Fibroblast of peridontal ligament (primary cell): Measurements from ENCODE around the gene IGF1R.
"Not testable (repeated sequence)": the region's sequence is repeated elsewhere in the genome, so short reads cannot be mapped to it uniquely, and the experiment has no call there.

ENCODE experiments used
- DNase-seq: peaks from one replicate; pipeline ENCODE4 v3.0.0-alpha.2; 2010; ENCODE audit errors: extremely low read depth

The IGF1R gene

GRCh38 chr15:98959640-98960007 lies 311.3 kb downstream of the IGF1R start:
- DNase-seq, result no peak

GRCh38 chr15:98960555-98961050 lies 312.3 kb downstream of the IGF1R start:
- DNase-seq, result no peak

GRCh38 chr15:98963444-98963843 lies 315.1 kb downstream of the IGF1R start:
- DNase-seq, result no peak

DNA sequence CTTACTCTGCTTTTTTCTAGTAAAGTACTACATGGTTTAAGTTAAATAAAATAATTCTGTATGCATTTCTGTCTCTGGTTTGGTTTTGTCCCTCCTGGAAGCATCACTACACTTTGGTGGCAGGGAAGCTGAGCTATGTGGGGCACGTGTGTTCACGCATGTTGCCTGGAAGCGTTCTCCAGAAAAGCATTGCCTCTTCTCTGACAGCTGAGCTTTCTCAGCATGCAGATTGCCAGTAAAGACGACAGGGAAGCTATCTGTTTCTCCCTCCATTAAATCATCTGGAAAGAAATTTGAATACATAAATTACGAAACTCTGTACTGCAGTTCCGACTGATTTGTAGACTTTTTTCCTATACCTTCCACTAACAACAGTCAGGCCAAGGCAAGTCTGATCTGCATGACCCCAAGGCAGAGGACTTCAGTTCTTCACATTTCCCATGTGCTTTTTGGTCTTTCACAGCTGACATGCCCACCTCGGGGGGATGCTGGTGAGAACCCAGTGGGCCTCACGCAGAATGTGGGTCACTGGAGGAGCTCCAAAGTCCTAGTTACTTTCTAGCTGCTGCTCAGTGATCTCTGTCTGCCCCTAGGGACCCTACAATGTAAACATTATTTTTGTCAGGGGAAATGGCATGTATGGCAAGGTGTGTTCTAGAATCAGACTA lies 316.3 kb downstream of the IGF1R start:
- DNase-seq, result no peak

GRCh38 chr15:98965134-98965491 lies 316.8 kb downstream of the IGF1R start:
- not testable (repeated sequence) for DNase-seq

- DNase-seq, result no peak
Measured at GRCh38 chr15:98965597-98965996, 317.3 kb downstream of the IGF1R start.

DNA sequence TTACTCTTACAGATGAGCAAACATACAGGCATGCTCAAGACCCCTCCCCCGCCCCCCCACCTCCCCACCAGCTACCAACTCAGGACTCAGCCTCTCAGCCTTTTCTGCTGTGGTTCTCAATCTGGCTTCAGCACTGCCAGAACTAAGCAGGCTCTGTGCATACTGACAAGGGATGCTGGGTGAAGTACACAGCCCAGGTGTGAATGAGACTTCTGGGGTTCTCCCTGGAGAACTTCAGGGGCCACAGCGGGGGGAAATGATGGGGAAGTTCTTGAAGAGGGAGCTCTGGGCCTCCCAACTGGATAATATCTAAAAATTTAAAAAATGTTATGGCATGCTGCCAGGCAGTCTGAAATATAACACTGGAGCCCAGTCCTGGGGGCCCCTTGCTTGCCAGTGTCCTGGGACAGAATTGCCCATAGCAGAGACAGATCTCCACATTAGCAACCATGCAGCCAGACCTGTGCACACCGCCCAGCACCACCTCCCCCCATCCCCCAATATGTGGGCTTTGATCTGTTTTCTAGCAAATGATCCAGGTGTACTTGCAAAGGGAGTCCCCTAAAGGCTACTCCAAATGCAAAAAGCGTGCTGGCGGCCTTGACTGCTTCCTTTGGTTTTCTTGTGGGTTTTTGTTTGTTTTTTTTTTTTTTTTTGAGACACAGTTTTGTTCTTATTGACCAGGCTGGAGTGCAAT lies 317.9 kb downstream of the IGF1R start:
- DNase-seq, result peak; percentile 24

DNA sequence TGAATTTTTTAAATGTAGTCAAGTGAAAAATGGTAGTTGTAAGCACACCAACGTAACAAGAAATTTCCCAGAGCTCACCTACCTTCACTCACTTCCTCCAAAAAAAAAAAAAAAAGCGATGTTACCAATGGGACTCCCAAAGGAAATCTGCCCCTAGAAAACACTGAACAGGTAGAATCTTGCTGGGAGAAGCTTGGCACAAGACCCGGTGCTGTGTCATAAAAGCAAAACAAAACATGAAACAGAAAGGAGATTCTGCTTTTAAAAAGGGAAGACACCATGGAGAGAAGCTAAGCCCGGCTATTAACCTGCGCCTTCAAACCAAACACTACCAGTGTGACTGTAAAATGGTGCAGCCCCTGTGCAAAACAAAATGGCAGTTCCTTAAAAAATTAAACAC lies 318.8 kb downstream of the IGF1R start:
- no peak for DNase-seq

- no peak for DNase-seq
Measured at GRCh38 chr15:98967916-98968315, 319.6 kb downstream of the IGF1R start.

DNA sequence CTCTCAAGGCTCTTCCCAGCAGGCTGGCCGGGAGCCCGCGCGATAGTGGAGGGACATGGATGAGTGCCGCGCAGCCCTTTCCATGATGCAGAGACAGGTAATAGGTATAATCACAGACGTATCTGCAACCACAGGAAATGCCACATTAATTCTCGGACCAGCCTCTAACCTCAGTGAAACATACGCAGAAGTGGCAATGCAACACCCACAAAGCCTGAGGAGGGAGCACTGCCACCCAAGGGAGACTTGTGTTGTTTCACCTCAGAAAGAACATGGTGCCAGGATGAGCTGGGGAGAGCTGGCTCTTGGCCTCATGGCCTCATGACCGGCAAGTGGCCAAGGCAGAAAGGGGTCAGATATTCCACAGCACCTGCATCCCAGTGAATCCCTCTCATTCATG lies 320.2 kb downstream of the IGF1R start:
- DNase-seq, result no peak

DNA sequence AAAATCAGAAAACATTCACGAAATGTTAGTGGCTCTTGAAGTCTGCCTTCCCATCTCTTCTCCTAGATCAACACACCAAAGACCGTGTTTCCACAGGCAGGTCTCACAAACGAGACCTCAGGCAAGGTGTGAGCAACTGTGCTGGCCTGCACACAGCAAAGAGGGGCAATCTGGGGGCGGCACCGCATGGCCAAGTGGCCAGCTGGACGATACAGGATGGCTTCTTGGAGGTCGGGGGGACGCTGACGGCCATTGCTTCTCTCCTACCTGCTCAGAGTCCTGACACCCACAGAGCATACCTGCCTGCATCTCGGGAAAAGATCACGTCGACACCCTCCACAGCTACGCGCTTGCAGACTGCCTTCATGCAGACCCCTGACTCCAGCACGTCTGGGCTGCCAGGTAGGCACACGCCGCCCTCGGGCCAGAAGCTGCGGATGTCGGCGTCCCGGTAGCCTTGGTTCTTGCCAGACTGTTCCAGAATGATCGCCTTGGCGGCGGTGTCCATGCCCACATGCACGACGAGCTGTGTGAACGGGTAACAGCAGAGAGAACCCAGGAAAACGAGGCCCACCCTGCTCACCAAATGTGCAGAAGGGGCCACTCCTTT lies 320.9 kb downstream of the IGF1R start:
- DNase-seq, result no peak

- no peak for DNase-seq
Measured at GRCh38 chr15:98970799-98971198, 322.5 kb downstream of the IGF1R start.

GRCh38 chr15:98976500-98976899 lies 328.2 kb downstream of the IGF1R start:
- no peak for DNase-seq

DNA sequence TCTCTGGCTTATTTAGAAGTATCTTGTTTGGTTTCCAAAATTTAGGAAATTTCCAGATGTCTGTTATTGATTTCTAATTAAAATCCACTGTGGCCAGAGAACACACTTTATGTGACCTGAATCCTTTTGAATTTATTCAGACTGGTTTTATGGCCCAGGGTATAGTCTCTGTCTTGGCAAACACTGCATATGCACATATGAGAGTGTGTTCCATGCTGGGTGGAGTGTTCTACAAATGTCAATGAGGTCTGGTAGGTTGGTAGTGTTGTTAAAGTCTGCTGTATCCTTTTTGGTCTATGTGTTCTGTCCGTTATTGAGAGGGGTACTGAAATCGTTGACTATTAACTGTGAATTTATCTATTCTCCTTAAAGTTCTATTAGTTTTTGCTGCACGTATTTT lies 329.1 kb downstream of the IGF1R start:
- DNase-seq, result no peak

DNA sequence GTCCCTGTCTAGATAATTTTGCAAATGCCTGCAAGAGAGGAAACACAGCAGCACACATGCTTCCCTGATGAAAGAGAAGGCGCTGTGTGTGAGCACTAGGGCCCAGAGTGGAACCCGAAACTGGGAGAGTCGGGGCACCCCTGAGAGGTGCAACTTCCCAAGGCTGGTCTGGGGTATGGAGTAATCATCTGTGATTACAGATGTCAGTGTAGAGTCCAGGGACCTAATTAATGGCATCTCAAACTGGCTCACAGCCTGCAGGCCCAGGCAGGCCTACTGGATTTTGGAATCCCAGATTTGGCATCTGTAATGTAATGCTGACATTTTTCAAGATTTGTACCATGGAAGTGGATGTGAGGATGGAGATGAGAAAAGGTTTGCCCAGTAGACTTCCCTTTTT lies 329.8 kb downstream of the IGF1R start:
- no peak for DNase-seq

DNA sequence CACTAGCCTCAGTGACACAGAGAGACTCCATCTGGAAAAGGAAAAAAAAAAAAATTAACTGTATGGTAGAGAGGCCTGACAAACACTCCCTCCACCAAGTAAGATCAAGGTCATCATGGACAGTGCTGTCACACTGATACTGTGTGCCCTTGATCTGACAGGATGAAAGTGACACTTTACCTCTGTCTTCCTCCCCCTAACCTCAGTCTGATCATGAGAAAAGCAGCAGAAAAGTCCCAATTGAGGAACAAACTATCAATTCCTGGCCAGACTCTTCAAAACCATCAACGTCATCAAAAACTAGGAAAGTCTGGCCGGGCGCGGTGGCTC lies 332.5 kb downstream of the IGF1R start:
- DNase-seq, result no peak

GRCh38 chr15:98981851-98982722 lies 333.7 kb downstream of the IGF1R start:
- DNase-seq, result peak; percentile 53

- DNase-seq, result peak; percentile 89
Measured at GRCh38 chr15:98983334-98983733, 335.0 kb downstream of the IGF1R start.

DNA sequence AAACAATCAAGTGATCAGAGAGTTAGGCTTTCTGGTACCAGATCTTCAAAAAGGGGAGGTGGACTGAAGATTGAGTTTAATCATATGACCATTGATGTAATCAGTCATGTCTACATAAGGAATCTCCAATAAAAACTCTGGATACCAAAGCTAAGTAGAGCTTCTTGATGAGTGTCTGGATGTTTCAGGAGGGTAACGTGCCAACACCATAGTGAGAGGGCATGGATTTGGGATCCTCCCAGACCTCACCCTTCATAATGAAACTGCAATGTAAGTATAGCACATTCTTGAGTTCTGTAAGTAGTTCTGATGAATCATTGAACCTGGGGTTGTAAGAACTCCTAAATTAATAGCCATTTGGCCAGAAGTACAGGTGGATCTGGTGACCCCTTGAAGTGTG lies 337.9 kb downstream of the IGF1R start:
- no peak for DNase-seq

- DNase-seq, result no peak
Measured at GRCh38 chr15:98994892-98995291, 346.6 kb downstream of the IGF1R start.

GRCh38 chr15:98996169-98996568 lies 347.8 kb downstream of the IGF1R start:
- DNase-seq, result no peak

DNA sequence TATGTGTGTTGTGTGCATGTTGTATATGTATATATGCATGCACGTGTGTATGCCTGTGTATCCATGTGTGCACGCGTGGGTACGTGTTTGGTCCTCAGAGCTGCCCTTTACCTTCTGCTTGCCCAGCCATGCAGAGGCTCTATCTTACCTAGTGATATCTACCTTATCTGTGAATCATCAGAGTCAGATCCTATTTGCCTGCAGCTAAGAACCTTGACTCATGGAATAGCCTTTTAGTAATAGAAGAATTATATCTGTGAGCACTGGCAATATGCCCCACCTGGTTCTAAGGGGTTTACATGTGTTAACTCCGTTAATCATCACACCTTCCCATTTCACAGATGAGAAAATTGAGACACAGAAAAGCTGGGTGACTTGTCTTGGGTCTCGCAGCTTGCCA lies 348.3 kb downstream of the IGF1R start:
- no peak for DNase-seq
